SK-N-SH treated with all-trans-retinoic acid at 6 μM for 48 hours (cell line): ENCODE results near the gene KIAA1958.
A peak's percentile ranks its signal among the peaks of the same experiment; 100 is the strongest.

ENCODE experiments used
- ATAC-seq: fragments of 200-7000 bp; cut with Tn5 transposase; 3 replicates; pipeline ENCODE4 v1.9.1; 2020; ENCODE audit warnings: mild to moderate bottlenecking, moderate library complexity
- ARNTL ChIP-seq: fragments of 450-650 bp; formaldehyde crosslinking; IDR thresholded peaks from 2 replicates; pipeline ENCODE4 v1.5.0; 2020; ENCODE audit warnings: low read depth, mild to moderate bottlenecking, moderate library complexity, borderline replicate concordance
- BACH2 ChIP-seq: fragments of 250-450 bp; sonication (Bioruptor Pico); IDR thresholded peaks from 2 replicates; pipeline ENCODE4 v1.9.0; 2021; ENCODE audit warnings: mild to moderate bottlenecking, borderline replicate concordance
- CREB5 ChIP-seq: fragments of 250-450 bp; sonication (Bioruptor Pico); IDR thresholded peaks from 2 replicates; pipeline ENCODE4 v1.5.1; 2020; ENCODE audit warnings: low read depth, mild to moderate bottlenecking, moderate library complexity
- CSDC2 ChIP-seq: fragments of 250-450 bp; sonication (Bioruptor Pico); IDR thresholded peaks from 2 replicates; pipeline ENCODE4 v1.5.0; 2020; ENCODE audit warnings: mild to moderate bottlenecking, moderate library complexity
- CSRNP3 ChIP-seq: fragments of 250-450 bp; sonication (Bioruptor Pico); IDR thresholded peaks from 2 replicates; pipeline ENCODE4 v1.5.1; 2021; ENCODE audit warnings: mild to moderate bottlenecking, moderate library complexity
- ESRRG ChIP-seq: fragments of 250-450 bp; sonication (Bioruptor Pico); IDR thresholded peaks from 2 replicates; pipeline ENCODE4 v1.6.1; 2021; ENCODE audit warnings: mild to moderate bottlenecking
- GLIS3 ChIP-seq: fragments of 250-450 bp; sonication (Bioruptor Pico); IDR thresholded peaks from 2 replicates; pipeline ENCODE4 v1.5.0; 2020; ENCODE audit warnings: mild to moderate bottlenecking, moderate library complexity
- ISL1 ChIP-seq: fragments of 250-450 bp; sonication (Bioruptor Pico); IDR thresholded peaks from 2 replicates; pipeline ENCODE4 v2.1.2; 2022; ENCODE audit warnings: mild to moderate bottlenecking, moderate library complexity
- OSR1 ChIP-seq: fragments of 250-450 bp; sonication (Bioruptor Pico); IDR thresholded peaks from 2 replicates; pipeline ENCODE4 v1.8.0; 2022; ENCODE audit warnings: moderate library complexity, mild to moderate bottlenecking, inconsistent platforms
- PATZ1 ChIP-seq: fragments of 250-450 bp; sonication (Bioruptor Pico); IDR thresholded peaks from 2 replicates; pipeline ENCODE4 v1.8.0; 2020; ENCODE audit warnings: mild to moderate bottlenecking, moderate library complexity, borderline replicate concordance
- PPARA ChIP-seq: fragments of 250-450 bp; sonication (Bioruptor Pico); IDR thresholded peaks from 2 replicates; pipeline ENCODE4 v1.5.0; 2020; ENCODE audit warnings: mild to moderate bottlenecking, borderline replicate concordance
- RARB ChIP-seq: fragments of 250-450 bp; sonication (Bioruptor Pico); IDR thresholded peaks from 2 replicates; pipeline ENCODE4 v1.8.0; 2021; ENCODE audit warnings: mild to moderate bottlenecking, moderate library complexity
- TCF4 ChIP-seq: fragments of 250-450 bp; sonication (Bioruptor Pico); IDR thresholded peaks from 2 replicates; pipeline ENCODE4 v1.8.0; 2021; ENCODE audit warnings: mild to moderate bottlenecking, moderate library complexity, borderline replicate concordance
- TOX ChIP-seq: fragments of 250-450 bp; sonication (Bioruptor Pico); IDR thresholded peaks from 2 replicates; pipeline ENCODE4 v1.8.0; 2021; ENCODE audit warnings: mild to moderate bottlenecking, moderate library complexity, borderline replicate concordance
- TSHZ2 ChIP-seq: fragments of 250-450 bp; sonication (Bioruptor Pico); IDR thresholded peaks from 2 replicates; pipeline ENCODE4 v1.5.0; 2020; ENCODE audit warnings: mild to moderate bottlenecking, moderate library complexity
- ZC3H10 ChIP-seq: fragments of 250-450 bp; sonication (Bioruptor Pico); IDR thresholded peaks from 2 replicates; pipeline ENCODE4 v1.5.1; 2021; ENCODE audit warnings: mild to moderate bottlenecking, moderate library complexity
- ZFP3 ChIP-seq: fragments of 250-450 bp; sonication (Bioruptor Pico); IDR thresholded peaks from 2 replicates; pipeline ENCODE4 v1.5.0; 2020; ENCODE audit warnings: mild to moderate bottlenecking, moderate library complexity
- ZFP30 ChIP-seq: fragments of 450-650 bp; formaldehyde crosslinking; IDR thresholded peaks from 2 replicates; pipeline ENCODE4 v1.5.0; 2022; ENCODE audit warnings: mild to moderate bottlenecking, moderate library complexity
- ZNF565 ChIP-seq: fragments of 450-650 bp; formaldehyde crosslinking; conservative IDR thresholded peaks from 2 replicates; pipeline ENCODE4 v1.5.0; 2020; ENCODE audit warnings: low read depth, mild to moderate bottlenecking, moderate library complexity
- ZNF70 ChIP-seq: fragments of 450-650 bp; formaldehyde crosslinking; IDR thresholded peaks from 2 replicates; pipeline ENCODE4 v1.5.0; 2020; ENCODE audit warnings: mild to moderate bottlenecking, moderate library complexity
- ZNF8 ChIP-seq: fragments of 450-650 bp; formaldehyde crosslinking; IDR thresholded peaks from 2 replicates; pipeline ENCODE4 v1.5.0; 2020; ENCODE audit warnings: mild to moderate bottlenecking, moderate library complexity

KIAA1958 gene

GRCh38 chr9:112489039-112489546 lies 2.5 kb downstream of the KIAA1958 start (continued):
- no peak for TF ChIP-seq CSRNP3 (CRISPR knock-in tag)
- TF ChIP-seq OSR1 (CRISPR knock-in tag), result no peak
- no peak for TF ChIP-seq ZNF70 (CRISPR knock-in tag)

GRCh38 chr9:112489876-112490666 lies 3.4 kb downstream of the KIAA1958 start:
- no peak for TF ChIP-seq GLIS3 (CRISPR knock-in tag)
- TF ChIP-seq RARB (CRISPR knock-in tag), result no peak
- no peak for TF ChIP-seq TCF4
- no peak for TF ChIP-seq CREB5 (CRISPR knock-in tag)
- no peak for TF ChIP-seq TOX (CRISPR knock-in tag)
- TF ChIP-seq ZNF70 (CRISPR knock-in tag), result no peak
- no peak for TF ChIP-seq CSDC2 (CRISPR knock-in tag)
- TF ChIP-seq ZFP30 (CRISPR knock-in tag), result no peak
- ATAC-seq, result peak; percentile 12; the same call in 1 of the 3 replicates

- TF ChIP-seq GLIS3 (CRISPR knock-in tag) (no peak), CSRNP3 (CRISPR knock-in tag) (no peak), OSR1 (CRISPR knock-in tag) (no peak), ZNF8 (no peak), ESRRG (CRISPR knock-in tag) (no peak), ZNF70 (CRISPR knock-in tag) (no peak), ZFP3 (CRISPR knock-in tag) (no peak), BACH2 (CRISPR knock-in tag) (no peak), PATZ1 (CRISPR knock-in tag) (no peak), ZNF565 (CRISPR knock-in tag) (no peak), TOX (CRISPR knock-in tag) (no peak), ISL1 (CRISPR knock-in tag) (no peak), ARNTL (no peak), ZC3H10 (CRISPR knock-in tag) (no peak), TSHZ2 (CRISPR knock-in tag) (no peak), ZFP30 (CRISPR knock-in tag) (no peak), CSDC2 (CRISPR knock-in tag) (no peak), PPARA (no peak)
- ATAC-seq, result no peak
These were observed 6.9 kb downstream of the KIAA1958 start for GRCh38 chr9:112493393-112494137.
